Panc1 (cell line): ENCODE data around the gene GPC6. TPM values are rescaled to one million over a fixed set of nuclear protein-coding genes. Genes with fewer than 3 reads are reported as not detected.

Experiments used
- ATAC-seq: fragments of 200-7000 bp; cut with Tn5 transposase; 2 replicates; pipeline ENCODE4 v1.9.1; 2020; ENCODE audit warnings: mild to moderate bottlenecking, moderate library complexity
- BruUV-seq: library from RNA; stranded (reverse); fragments of 400-500 nt; replicated peaks from 2 replicates; lab custom pipeline; 2021; lab: Mats Ljungman, UMichigan
- CTCF ChIA-PET: fragments of 300-600 bp; sonication (Branson Sonifier 250); formaldehyde crosslinking; loops from one replicate; lab custom pipeline; 2022; ENCODE audit warnings: antibody characterized with exemption; lab: Charles Lee
- POLR2A ChIA-PET: fragments of 300-600 bp; sonication (Branson Sonifier 250); formaldehyde crosslinking; loops from one replicate; lab custom pipeline; 2022; ENCODE audit warnings: antibody characterized with exemption; lab: Charles Lee
- DNase-seq: peaks from one replicate; pipeline ENCODE4 v3.0.0-alpha.2; 2010; ENCODE audit warnings: low read depth, low spot score
- H3K27ac ChIP-seq: 2 replicates; pipeline ENCODE4 v1.5.1; 2011; ENCODE audit warnings: mild to moderate bottlenecking, low read length, inconsistent platforms
- H3K27me3 ChIP-seq: fragments of 200-500 bp; sonication (Bioruptor generic); 2 replicates; pipeline ENCODE4 v1.6.0; 2014; ENCODE audit warnings: low read length, inconsistent platforms; ENCODE audit not compliant: control insufficient read depth, insufficient read depth
- H3K36me3 ChIP-seq: fragments of 200-500 bp; sonication (Bioruptor generic); 2 replicates; pipeline ENCODE4 v1.5.1; 2014; ENCODE audit warnings: inconsistent platforms, mild to moderate bottlenecking, low read length, moderate library complexity; ENCODE audit not compliant: control insufficient read depth, insufficient read depth
- H3K4me1 ChIP-seq: 2 replicates; pipeline ENCODE4 v1.5.1; 2011; ENCODE audit warnings: inconsistent platforms, mild to moderate bottlenecking, low read length, moderate library complexity; ENCODE audit not compliant: control insufficient read depth, insufficient read depth
- H3K4me3 ChIP-seq, 2 experiments: 2 replicates each; pipeline ENCODE4 v1.5.1; 2011 to 2012; ENCODE audit warnings: low read depth in 2 of 2, low read length in 2 of 2, mild to moderate bottlenecking in 2 of 2, inconsistent platforms in 1 of 2, moderate library complexity in 1 of 2
- H3K9me3 ChIP-seq: fragments of 200-500 bp; sonication (Bioruptor generic); 2 replicates; pipeline ENCODE4 v1.5.1; 2014; ENCODE audit warnings: low read depth, mild to moderate bottlenecking, inconsistent platforms, low read length, moderate library complexity; ENCODE audit not compliant: control insufficient read depth, insufficient read depth
- POLR2AphosphoS5 ChIP-seq: IDR thresholded peaks from 2 replicates; pipeline ENCODE4 v1.6.1; 2012; ENCODE audit warnings: mild to moderate bottlenecking, low read depth, low read length, moderate library complexity
- SIN3A ChIP-seq: IDR thresholded peaks from 2 replicates; pipeline ENCODE4 v1.6.1; 2012; ENCODE audit warnings: low read depth, mild to moderate bottlenecking, low read length, moderate library complexity, borderline replicate concordance; ENCODE audit not compliant: insufficient read depth
- TCF7L2 ChIP-seq: IDR thresholded peaks from 2 replicates; pipeline ENCODE4 v1.6.1; 2011; ENCODE audit warnings: mild to moderate bottlenecking, low read depth, low read length, inconsistent platforms
- in situ Hi-C: cut with HindIII; loops from 2 replicates; pipeline ENCODE4 v1.10.0; 2016; ENCODE audit warnings: low sequenced_read_pairs, low pct_unique_long_range_greater_than_20kb
- intact Hi-C: fragments of 100-400 bp; cut with micrococcal nuclease; formaldehyde crosslinking; loops from one replicate; pipeline ENCODE4 v1.10.0; 2022; ENCODE audit not compliant: unreplicated experiment
- total RNA-seq: library from RNA; stranded (reverse); gene quantifications from one replicate; pipeline ENCODE4 v1.2.1, GENCODE V29; 2021; ENCODE audit not compliant: unreplicated experiment
- TF ChIP-seq, protein P1 (sequence below), 2 experiments: IDR thresholded peaks; 2 replicates each; pipeline ENCODE4 v1.6.1; 2011 to 2012; ENCODE audit warnings: low read depth in 2 of 2, control low read depth in 1 of 2, low read length in 1 of 2, mild to moderate bottlenecking in 1 of 2, moderate library complexity in 1 of 2; ENCODE audit not compliant: insufficient read depth in 1 of 2
- TF ChIP-seq, protein P2 (sequence below): fragments of 450-650 bp; IDR thresholded peaks from 2 replicates; pipeline ENCODE4 v1.5.1; 2017; ENCODE audit warnings: mild to moderate bottlenecking

Gene GPC6
- total RNA-seq, 1 experiment from 2014 or later: 4.8 TPM

DNA sequence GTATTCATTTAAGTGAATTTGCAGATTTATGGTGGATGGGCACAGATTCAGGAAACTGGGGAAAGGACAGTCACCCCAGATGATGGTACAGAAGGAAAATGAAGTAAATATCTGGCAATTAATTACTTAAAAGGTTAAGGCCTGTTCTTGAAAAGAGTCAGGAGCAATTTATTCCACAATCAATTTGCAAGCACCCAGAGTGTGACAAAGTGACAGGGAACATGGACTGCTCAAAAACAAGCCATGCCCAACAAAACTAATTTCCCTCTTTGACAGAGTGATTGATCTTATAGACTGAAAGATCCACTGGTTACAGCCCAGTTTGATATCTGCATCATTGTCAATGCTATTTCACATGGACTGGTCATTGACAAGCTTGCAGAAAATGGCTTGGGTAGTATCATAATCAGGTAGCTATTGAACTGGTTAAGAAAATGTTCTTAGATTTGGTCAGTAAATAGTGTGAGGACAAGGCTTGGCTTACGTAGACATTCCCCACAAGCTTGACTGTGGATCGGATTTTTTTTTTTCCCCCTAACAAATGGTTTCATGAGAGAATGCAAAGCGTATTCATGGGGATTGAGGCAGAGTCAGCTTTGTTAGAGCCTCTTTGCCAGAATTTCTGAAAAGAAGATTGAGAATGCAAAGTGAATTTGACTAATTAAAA lies 584.6 kb downstream of the GPC6 start:
- POLR2A ChIA-PET: no interaction called here
- H3K27ac ChIP-seq: no peak overlapping the region
- CTCF ChIA-PET: no interaction called here
- no peak for ATAC-seq
- in situ Hi-C loops: no loop called here
- DNase-seq: no peak
- no peaks in the 10 kb centered on the region for H3K36me3 ChIP-seq
- TF ChIP-seq POLR2AphosphoS5: no peak
- TF ChIP-seq, protein P1, sequence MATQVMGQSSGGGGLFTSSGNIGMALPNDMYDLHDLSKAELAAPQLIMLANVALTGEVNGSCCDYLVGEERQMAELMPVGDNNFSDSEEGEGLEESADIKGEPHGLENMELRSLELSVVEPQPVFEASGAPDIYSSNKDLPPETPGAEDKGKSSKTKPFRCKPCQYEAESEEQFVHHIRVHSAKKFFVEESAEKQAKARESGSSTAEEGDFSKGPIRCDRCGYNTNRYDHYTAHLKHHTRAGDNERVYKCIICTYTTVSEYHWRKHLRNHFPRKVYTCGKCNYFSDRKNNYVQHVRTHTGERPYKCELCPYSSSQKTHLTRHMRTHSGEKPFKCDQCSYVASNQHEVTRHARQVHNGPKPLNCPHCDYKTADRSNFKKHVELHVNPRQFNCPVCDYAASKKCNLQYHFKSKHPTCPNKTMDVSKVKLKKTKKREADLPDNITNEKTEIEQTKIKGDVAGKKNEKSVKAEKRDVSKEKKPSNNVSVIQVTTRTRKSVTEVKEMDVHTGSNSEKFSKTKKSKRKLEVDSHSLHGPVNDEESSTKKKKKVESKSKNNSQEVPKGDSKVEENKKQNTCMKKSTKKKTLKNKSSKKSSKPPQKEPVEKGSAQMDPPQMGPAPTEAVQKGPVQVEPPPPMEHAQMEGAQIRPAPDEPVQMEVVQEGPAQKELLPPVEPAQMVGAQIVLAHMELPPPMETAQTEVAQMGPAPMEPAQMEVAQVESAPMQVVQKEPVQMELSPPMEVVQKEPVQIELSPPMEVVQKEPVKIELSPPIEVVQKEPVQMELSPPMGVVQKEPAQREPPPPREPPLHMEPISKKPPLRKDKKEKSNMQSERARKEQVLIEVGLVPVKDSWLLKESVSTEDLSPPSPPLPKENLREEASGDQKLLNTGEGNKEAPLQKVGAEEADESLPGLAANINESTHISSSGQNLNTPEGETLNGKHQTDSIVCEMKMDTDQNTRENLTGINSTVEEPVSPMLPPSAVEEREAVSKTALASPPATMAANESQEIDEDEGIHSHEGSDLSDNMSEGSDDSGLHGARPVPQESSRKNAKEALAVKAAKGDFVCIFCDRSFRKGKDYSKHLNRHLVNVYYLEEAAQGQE (IDR thresholded peaks at IDR 0.05; ENCODE audit: insufficient read depth in 1 of 2, low read depth in 2 of 2, low read length in 1 of 2): no peak
- no peak overlapping the region for H3K4me3 ChIP-seq
- no TSS peak for BruUV-seq
- no peaks in the 10 kb centered on the region for H3K27me3 ChIP-seq
- intact Hi-C loops: no loop called here
- no peaks in the 10 kb centered on the region for H3K4me1 ChIP-seq
- H3K9me3 ChIP-seq: no peaks in the 10 kb centered on the region

DNA sequence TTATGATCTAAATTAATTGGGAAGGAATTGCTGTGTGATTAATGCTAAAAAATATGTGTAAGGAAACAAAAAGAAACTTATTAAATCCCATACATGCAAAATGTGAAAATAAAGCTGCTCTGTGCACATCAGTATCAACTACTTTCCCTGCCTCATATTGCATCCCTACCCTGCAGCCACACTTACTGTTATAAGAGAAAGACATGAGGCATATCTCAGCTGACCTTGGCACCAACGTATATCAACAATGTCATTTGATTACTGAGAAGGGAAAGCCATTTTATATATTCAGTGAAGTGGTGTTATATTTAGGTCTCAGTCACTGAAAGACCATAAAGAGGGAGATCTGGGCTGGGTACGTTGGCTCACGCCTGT lies 585.1 kb downstream of the GPC6 start:
- in situ Hi-C loops (no loop called here), intact Hi-C loops (no loop called here)
- TF ChIP-seq POLR2AphosphoS5 (no peak), SIN3A (no peak), TCF7L2 (no peak)
- TF ChIP-seq, protein P2, sequence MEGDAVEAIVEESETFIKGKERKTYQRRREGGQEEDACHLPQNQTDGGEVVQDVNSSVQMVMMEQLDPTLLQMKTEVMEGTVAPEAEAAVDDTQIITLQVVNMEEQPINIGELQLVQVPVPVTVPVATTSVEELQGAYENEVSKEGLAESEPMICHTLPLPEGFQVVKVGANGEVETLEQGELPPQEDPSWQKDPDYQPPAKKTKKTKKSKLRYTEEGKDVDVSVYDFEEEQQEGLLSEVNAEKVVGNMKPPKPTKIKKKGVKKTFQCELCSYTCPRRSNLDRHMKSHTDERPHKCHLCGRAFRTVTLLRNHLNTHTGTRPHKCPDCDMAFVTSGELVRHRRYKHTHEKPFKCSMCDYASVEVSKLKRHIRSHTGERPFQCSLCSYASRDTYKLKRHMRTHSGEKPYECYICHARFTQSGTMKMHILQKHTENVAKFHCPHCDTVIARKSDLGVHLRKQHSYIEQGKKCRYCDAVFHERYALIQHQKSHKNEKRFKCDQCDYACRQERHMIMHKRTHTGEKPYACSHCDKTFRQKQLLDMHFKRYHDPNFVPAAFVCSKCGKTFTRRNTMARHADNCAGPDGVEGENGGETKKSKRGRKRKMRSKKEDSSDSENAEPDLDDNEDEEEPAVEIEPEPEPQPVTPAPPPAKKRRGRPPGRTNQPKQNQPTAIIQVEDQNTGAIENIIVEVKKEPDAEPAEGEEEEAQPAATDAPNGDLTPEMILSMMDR: no peak
- TF ChIP-seq, protein P1 (IDR thresholded peaks at IDR 0.05; ENCODE audit: insufficient read depth in 1 of 2, low read depth in 2 of 2, low read length in 1 of 2): no peak
- Histone ChIP-seq H3K27me3 (no peaks in the 10 kb centered on the region), H3K4me1 (no peaks in the 10 kb centered on the region), H3K9me3 (no peaks in the 10 kb centered on the region), H3K36me3 (no peaks in the 10 kb centered on the region), H3K4me3 (no peak overlapping the region), H3K27ac (no peak overlapping the region)
- DNase-seq (no peak), ATAC-seq (no peak)
- ChIA-PET POLR2A (no interaction called here), CTCF (no interaction called here)
- no TSS peak for BruUV-seq
